ENCODE measurements around the gene BRWD1.
"Not testable (repeated sequence)": the region's sequence is repeated elsewhere in the genome, so short reads cannot be mapped to it uniquely, and the experiment has no call there.

The BRWD1 gene

DNA sequence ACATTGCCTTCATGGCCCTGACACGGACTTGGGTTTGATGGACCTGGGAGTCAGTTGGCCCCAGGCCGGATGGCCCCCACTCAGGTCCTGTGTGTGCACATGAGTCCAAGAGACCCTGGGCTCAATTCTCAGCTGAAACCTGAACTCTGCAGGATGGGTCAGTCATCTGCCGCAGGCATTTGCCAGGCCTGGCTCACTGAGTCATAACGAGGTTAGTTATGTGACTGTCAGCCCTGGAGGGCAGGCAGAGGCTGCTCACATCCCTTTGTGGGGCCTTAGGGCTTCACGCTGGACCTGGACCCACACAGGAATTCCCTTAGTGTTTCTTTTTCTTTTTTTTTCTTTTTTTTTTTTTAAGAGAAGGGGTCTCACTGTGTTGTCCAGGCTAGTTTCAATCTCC, 176.7 kb downstream of the BRWD1 start:
- no peak for TF ChIP-seq Cebpa-rat (IDR thresholded peaks at IDR 0.05)
- no peak overlapping the region for H3K4me3 ChIP-seq
- H3K36me3 ChIP-seq = no peaks in the 10 kb centered on the region
- H3K9ac ChIP-seq = no peak overlapping the region
- H4K20me1 ChIP-seq = no peaks in the 10 kb centered on the region
- H3K27me3 ChIP-seq = no peaks in the 10 kb centered on the region
- no peak overlapping the region for H3K4me2 ChIP-seq
- 0 out of 22 replicates have a peak overlapping the region, but pooled peaks of 1 of the 11 experiments have one; percentile 7 for H3K27ac ChIP-seq
- H3K4me1 ChIP-seq = peaks cover 4 to 13% (median 7%) of the 10 kb centered on the region in 10 experiments; a peak in 10 of 20 replicates
- peaks cover 0 to 3% (median 0%) of the 10 kb centered on the region in 11 experiments; a peak in 4 of 22 replicates for H3K9me3 ChIP-seq (replicated peaks in 1 of 11)

DNA sequence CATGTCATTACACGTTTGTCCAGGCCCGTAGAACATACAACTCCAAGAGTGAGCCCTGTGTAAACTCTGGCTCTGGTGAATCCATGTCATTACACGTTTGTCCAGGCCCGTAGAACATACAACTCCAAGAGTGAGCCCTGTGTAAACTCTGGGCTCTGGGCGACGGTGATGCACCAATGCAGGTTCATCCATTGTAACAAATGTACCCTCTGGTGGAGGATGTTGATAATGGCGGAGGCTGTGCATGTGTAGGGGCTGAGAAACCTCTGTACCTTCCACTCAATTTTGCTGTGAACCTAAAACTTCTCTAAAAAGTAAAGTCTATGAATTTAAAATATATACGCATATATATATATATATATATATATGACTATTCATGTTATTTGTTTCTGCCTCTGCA, 177.3 kb downstream of the BRWD1 start:
- H3K4me1 ChIP-seq = peaks cover 0 to 13% (median 4%) of the 10 kb centered on the region in 10 experiments; a peak in 6 of 20 replicates
- H3K36me3 ChIP-seq; H3K27ac ChIP-seq; H3K9ac ChIP-seq; H4K20me1 ChIP-seq; H3K4me3 ChIP-seq; H3K4me2 ChIP-seq; H3K9me3 ChIP-seq (replicated peaks in 1 of 11); H3K27me3 ChIP-seq: not testable (repeated sequence)

DNA sequence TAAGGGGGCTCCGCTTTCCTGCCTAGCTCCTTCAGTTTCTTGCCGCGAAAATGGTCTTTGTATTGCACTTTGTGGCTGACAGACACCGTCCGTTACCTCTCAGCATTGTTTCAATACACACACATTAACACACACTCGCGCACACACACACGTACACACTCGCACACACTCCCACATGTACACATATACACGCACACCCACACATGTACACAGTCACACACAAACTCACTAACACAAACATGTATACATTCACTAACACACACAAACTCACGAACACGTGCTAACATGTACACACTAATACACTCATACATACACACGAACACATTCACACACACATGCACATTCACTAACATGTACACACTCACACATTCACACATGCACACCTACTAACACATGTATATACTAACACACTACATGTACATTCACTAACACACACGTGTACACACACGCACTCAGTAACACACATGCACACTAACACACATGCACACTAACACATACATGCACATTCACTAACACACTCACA, 179.1 kb downstream of the BRWD1 start:
- Histone ChIP-seq H3K4me3 (no peak overlapping the region), H3K9ac (no peak overlapping the region), H3K4me2 (peak overlapping the region in 2 of 11 experiments; percentile 14 to 49; a peak in 1 of 22 replicates), H3K9me3 (replicated peaks in 1 of 11) (peaks cover 6 to 14% (median 10%) of the 10 kb centered on the region in 11 experiments), H3K4me1 (peaks cover 0 to 13% (median 3%) of the 10 kb centered on the region in 10 experiments; a peak in 4 of 20 replicates), H4K20me1 (no peaks in the 10 kb centered on the region), H3K27me3 (no peaks in the 10 kb centered on the region), H3K27ac (no peak overlapping the region), H3K36me3 (no peaks in the 10 kb centered on the region)
- no peak for TF ChIP-seq Cebpa-rat (IDR thresholded peaks at IDR 0.05)
